Thyroid gland (tissue), 4 donors: ENCODE data around the gene HACD1. TPM values are rescaled to one million over a fixed set of nuclear protein-coding genes. Genes with fewer than 3 reads are reported as not detected.

ENCODE experiments used
- DNase-seq, 2 donors: peaks; one replicate each; pipeline ENCODE4 v3.0.0-alpha.2; 2019
- H3K27ac ChIP-seq, 3 donors: fragments of 200-600 bp; sonication (generic); 1 replicate in 2 of 3; 2 replicates in 1 of 3; pipeline ENCODE4 v1.5.1; 2016 to 2019; ENCODE audit warnings: mild to moderate bottlenecking in 1 of 3, moderate library complexity in 1 of 3
- H3K27me3 ChIP-seq: fragments of 200-600 bp; sonication (generic); one replicate; pipeline ENCODE4 v1.5.1; 2019
- H3K36me3 ChIP-seq, 2 donors: fragments of 200-600 bp; sonication (generic); one replicate each; pipeline ENCODE4 v1.5.1; 2016 to 2019
- H3K4me1 ChIP-seq, 2 donors: fragments of 200-600 bp; sonication (generic); one replicate each; pipeline ENCODE4 v1.5.1; 2017 to 2019
- H3K4me3 ChIP-seq, 3 donors: fragments of 200-600 bp; sonication (generic); replicated peaks in 1 of 3; 1 replicate in 2 of 3; 2 replicates in 1 of 3; pipeline ENCODE4 v1.5.1; 2016; ENCODE audit warnings: mild to moderate bottlenecking in 1 of 3
- H3K9me3 ChIP-seq: fragments of 200-600 bp; sonication (generic); one replicate; pipeline ENCODE4 v1.5.1; 2017
- CTCF ChIP-seq, 6 experiments: fragments of 200-600 bp in 3 of 6; fragments of 450-650 bp in 3 of 6; sonication (generic) in 3 of 6; IDR thresholded peaks; one replicate each; pipeline ENCODE4 v1.5.1; 2016 to 2019; ENCODE audit warnings: antibody characterized with exemption in 6 of 6, mild to moderate bottlenecking in 2 of 6, inconsistent platforms in 1 of 6, moderate library complexity in 1 of 6
- POLR2A ChIP-seq, 2 donors: fragments of 450-650 bp; IDR thresholded peaks; one replicate each; pipeline ENCODE4 v1.6.1; 2017; ENCODE audit warnings: antibody characterized with exemption in 2 of 2, mild to moderate bottlenecking in 2 of 2, moderate library complexity in 1 of 2
- WGBS, 2 donors: methylation state at CpG; one replicate each; pipeline ENCODE4 v1.1.5; 2017; 5-methylcytosine and 5-hydroxymethylcytosine counted together
- intact Hi-C: fragments of 100-400 bp; cut with DNase I; formaldehyde crosslinking; loops from one replicate; pipeline ENCODE4 v1.15.1; 2023
- small RNA-seq: library from RNA; depleted of rRNA; stranded (forward); fragments of <200 nt; gene quantifications from one replicate; pipeline ENCODE3, GENCODE V24; 2016
- total RNA-seq, 4 donors: library from RNA; depleted of rRNA; stranded (reverse); fragments of >200 nt; gene quantifications; one replicate each; pipeline ENCODE4 v1.2.3, GENCODE V29; 2016

Gene HACD1
- total RNA-seq, 4 donors from 2014 or later = 8.9 to 19.2 (median 13.6) TPM

- TF ChIP-seq POLR2A (IDR thresholded peaks at IDR 0.05) = no peak
- TF ChIP-seq CTCF (IDR thresholded peaks at IDR 0.05) = no peak
- Histone ChIP-seq H3K27ac (no peak overlapping the region), H3K4me3 (no peak overlapping the region), H3K9me3 (no peaks in the 10 kb centered on the region), H3K27me3 (no peaks in the 10 kb centered on the region), H3K4me1 (no peaks in the 10 kb centered on the region), H3K36me3 (no peaks in the 10 kb centered on the region)
- intact Hi-C loops = no loop called here
- WGBS, 2 donors = 56 to 67% methylated on average over 3 of the region's 3 CpGs
- no peak for DNase-seq
Observed at GRCh38 chr10:17548770-17549169, 68.4 kb downstream of the HACD1 start.

- no peaks in the 10 kb centered on the region for H3K36me3 ChIP-seq
- no peaks in the 10 kb centered on the region for H3K4me1 ChIP-seq
- no peak overlapping the region for H3K4me3 ChIP-seq
- no peaks in the 10 kb centered on the region for H3K9me3 ChIP-seq
- no peak for DNase-seq
- TF ChIP-seq POLR2A (IDR thresholded peaks at IDR 0.05) = no peak
- no peak for TF ChIP-seq CTCF (IDR thresholded peaks at IDR 0.05)
- no peaks in the 10 kb centered on the region for H3K27me3 ChIP-seq
- intact Hi-C loops = no loop called here
- WGBS, 2 donors = 63 to 68% methylated on average over 2 of the region's 2 CpGs
- H3K27ac ChIP-seq = no peak overlapping the region
Observed at GRCh38 chr10:17548162-17548561, 69.0 kb downstream of the HACD1 start.

- Histone ChIP-seq H3K9me3 (no peaks in the 10 kb centered on the region), H3K36me3 (no peaks in the 10 kb centered on the region), H3K4me3 (no peak overlapping the region), H3K27me3 (no peaks in the 10 kb centered on the region), H3K27ac (no peak overlapping the region), H3K4me1 (no peaks in the 10 kb centered on the region)
- no peak for DNase-seq
- intact Hi-C loops = no loop called here
- 88 to 89% methylated on average over 2 of the region's 2 CpGs for WGBS, 2 donors
- TF ChIP-seq CTCF (IDR thresholded peaks at IDR 0.05) = no peak
- no peak for TF ChIP-seq POLR2A (IDR thresholded peaks at IDR 0.05)
Observed at GRCh38 chr10:17547060-17547459, 70.1 kb downstream of the HACD1 start.

GRCh38 chr10:17544465-17544864 lies 72.7 kb downstream of the HACD1 start:
- H3K36me3 ChIP-seq = no peaks in the 10 kb centered on the region
- no peak overlapping the region for H3K27ac ChIP-seq
- DNase-seq = no peak
- H3K27me3 ChIP-seq = no peaks in the 10 kb centered on the region
- no peaks in the 10 kb centered on the region for H3K9me3 ChIP-seq
- H3K4me1 ChIP-seq = no peaks in the 10 kb centered on the region
- TF ChIP-seq CTCF (IDR thresholded peaks at IDR 0.05) (no peak), POLR2A (IDR thresholded peaks at IDR 0.05) (no peak)
- intact Hi-C loops = no loop called here
- 91 to 92% methylated on average over 9 of the region's 9 CpGs for WGBS, 2 donors
- H3K4me3 ChIP-seq = no peak overlapping the region

Small RNA genes lying within 50 kb of the gene (small RNA-seq; reads per million reads assigned to genes)
- gene AC069542.2 = not detected

Other genes with a start within 250 kb of the HACD1 start
- gene ST8SIA6, start 162.8 kb downstream of the HACD1 start, total RNA-seq = 1 to 10 TPM in 3 of 4 donors, under 1 TPM in 1; 0.45 to 5.6 (median 1.5) TPM
- gene STAM, start 26.8 kb upstream of the HACD1 start, total RNA-seq = 10 to 100 TPM; 19.4 to 23.6 (median 21.8) TPM
- 1 to 10 TPM in 1 of 4 donors, under 1 TPM in 3; 0.21 to 1.3 (median 0.48) TPM for gene TMEM236, start 134.8 kb upstream of the HACD1 start, total RNA-seq
- 10 to 100 TPM; 11.8 to 73.4 (median 36.8) TPM for gene MRC1, start 192.0 kb upstream of the HACD1 start, total RNA-seq